ENCODE data around the gene PCP4L1.

- TF ChIP-seq, protein P1, sequence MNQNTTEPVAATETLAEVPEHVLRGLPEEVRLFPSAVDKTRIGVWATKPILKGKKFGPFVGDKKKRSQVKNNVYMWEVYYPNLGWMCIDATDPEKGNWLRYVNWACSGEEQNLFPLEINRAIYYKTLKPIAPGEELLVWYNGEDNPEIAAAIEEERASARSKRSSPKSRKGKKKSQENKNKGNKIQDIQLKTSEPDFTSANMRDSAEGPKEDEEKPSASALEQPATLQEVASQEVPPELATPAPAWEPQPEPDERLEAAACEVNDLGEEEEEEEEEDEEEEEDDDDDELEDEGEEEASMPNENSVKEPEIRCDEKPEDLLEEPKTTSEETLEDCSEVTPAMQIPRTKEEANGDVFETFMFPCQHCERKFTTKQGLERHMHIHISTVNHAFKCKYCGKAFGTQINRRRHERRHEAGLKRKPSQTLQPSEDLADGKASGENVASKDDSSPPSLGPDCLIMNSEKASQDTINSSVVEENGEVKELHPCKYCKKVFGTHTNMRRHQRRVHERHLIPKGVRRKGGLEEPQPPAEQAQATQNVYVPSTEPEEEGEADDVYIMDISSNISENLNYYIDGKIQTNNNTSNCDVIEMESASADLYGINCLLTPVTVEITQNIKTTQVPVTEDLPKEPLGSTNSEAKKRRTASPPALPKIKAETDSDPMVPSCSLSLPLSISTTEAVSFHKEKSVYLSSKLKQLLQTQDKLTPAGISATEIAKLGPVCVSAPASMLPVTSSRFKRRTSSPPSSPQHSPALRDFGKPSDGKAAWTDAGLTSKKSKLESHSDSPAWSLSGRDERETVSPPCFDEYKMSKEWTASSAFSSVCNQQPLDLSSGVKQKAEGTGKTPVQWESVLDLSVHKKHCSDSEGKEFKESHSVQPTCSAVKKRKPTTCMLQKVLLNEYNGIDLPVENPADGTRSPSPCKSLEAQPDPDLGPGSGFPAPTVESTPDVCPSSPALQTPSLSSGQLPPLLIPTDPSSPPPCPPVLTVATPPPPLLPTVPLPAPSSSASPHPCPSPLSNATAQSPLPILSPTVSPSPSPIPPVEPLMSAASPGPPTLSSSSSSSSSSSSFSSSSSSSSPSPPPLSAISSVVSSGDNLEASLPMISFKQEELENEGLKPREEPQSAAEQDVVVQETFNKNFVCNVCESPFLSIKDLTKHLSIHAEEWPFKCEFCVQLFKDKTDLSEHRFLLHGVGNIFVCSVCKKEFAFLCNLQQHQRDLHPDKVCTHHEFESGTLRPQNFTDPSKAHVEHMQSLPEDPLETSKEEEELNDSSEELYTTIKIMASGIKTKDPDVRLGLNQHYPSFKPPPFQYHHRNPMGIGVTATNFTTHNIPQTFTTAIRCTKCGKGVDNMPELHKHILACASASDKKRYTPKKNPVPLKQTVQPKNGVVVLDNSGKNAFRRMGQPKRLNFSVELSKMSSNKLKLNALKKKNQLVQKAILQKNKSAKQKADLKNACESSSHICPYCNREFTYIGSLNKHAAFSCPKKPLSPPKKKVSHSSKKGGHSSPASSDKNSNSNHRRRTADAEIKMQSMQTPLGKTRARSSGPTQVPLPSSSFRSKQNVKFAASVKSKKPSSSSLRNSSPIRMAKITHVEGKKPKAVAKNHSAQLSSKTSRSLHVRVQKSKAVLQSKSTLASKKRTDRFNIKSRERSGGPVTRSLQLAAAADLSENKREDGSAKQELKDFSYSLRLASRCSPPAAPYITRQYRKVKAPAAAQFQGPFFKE (tag by site-specific recombination; IDR thresholded peaks at IDR 0.05; ENCODE audit: borderline replicate concordance) = no peak
- TF ChIP-seq ZNF549 (tag by site-specific recombination; IDR thresholded peaks at IDR 0.05) (no peak), ZNF202 (tag by site-specific recombination; IDR thresholded peaks at IDR 0.05; ENCODE audit: borderline replicate concordance) (no peak), ZNF707 (tag by site-specific recombination; IDR thresholded peaks at IDR 0.05) (no peak), ZNF514 (tag by site-specific recombination; IDR thresholded peaks at IDR 0.05) (no peak), ZBTB8A (tag by site-specific recombination; IDR thresholded peaks at IDR 0.05) (no peak), KLF1 (tag by site-specific recombination; IDR thresholded peaks at IDR 0.05) (no peak), GFI1B (tag by site-specific recombination; IDR thresholded peaks at IDR 0.05) (no peak), ZSCAN23 (tag by site-specific recombination; IDR thresholded peaks at IDR 0.05) (no peak)
- TF ChIP-seq, protein P2, sequence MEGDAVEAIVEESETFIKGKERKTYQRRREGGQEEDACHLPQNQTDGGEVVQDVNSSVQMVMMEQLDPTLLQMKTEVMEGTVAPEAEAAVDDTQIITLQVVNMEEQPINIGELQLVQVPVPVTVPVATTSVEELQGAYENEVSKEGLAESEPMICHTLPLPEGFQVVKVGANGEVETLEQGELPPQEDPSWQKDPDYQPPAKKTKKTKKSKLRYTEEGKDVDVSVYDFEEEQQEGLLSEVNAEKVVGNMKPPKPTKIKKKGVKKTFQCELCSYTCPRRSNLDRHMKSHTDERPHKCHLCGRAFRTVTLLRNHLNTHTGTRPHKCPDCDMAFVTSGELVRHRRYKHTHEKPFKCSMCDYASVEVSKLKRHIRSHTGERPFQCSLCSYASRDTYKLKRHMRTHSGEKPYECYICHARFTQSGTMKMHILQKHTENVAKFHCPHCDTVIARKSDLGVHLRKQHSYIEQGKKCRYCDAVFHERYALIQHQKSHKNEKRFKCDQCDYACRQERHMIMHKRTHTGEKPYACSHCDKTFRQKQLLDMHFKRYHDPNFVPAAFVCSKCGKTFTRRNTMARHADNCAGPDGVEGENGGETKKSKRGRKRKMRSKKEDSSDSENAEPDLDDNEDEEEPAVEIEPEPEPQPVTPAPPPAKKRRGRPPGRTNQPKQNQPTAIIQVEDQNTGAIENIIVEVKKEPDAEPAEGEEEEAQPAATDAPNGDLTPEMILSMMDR (tag by site-specific recombination; IDR thresholded peaks at IDR 0.05) = no peak
These were observed 24.4 kb downstream of the PCP4L1 start for GRCh38 chr1:161282991-161283390.

Data from HEK293 (cell line).